ENCODE measurements around the gene TMEM14A.
"Not testable (repeated sequence)": the region's sequence is repeated elsewhere in the genome, so short reads cannot be mapped to it uniquely, and the experiment has no call there.

The TMEM14A gene

DNA sequence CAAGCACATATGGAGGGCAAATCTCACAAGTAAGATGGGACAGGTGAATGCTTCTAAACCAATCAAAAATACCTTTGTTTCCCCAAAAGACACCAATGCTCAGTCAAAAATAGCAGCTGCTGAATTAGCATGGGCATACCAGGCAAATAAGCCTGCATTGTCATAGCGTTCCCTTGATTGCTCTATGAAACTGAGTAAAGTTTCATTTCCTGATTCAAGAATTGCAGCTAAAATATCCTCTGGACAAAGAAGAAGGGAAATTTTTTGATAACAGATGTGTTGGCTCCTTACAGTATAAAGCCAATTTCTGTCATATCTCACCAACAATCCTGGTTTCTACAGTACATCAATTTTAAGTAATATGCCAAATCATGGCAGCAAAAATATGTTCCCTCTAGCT, 3.3 kb upstream of the TMEM14A start:
- peaks cover 29% of the 10 kb centered on the region for H3K4me1 Mint-ChIP-seq

DNA sequence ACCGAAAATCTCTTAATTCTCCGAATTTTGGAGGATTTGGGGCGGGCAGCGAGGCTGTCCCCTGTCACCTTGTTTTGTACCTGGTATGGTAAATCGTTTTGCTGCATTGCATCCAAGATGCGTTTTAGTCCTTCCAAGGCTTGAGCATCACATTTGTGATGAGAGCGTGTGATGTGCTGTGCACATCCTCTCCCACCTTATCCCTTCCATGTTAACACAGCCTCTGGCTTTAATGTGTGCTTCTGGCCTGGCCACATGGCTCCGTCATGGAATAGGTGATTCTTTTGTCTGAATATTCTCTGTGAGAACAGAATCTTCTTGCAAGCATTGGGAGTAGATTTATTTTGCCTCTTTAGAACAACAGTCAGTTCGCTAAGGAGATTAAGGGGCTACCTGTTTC, 763 bp downstream of the TMEM14A start:
- Mint-ChIP-seq H3K27me3 (no peaks in the 10 kb centered on the region), H3K9me3 (no peaks in the 10 kb centered on the region), H3K4me3 (peak overlapping the region; percentile 91 to 93), H3K4me1 (peaks cover 43% of the 10 kb centered on the region), H3K27ac (peak overlapping the region in 1 of 2 donors; percentile 60)
- DNase-seq: no peak
- no peak for ATAC-seq

More for the DNA sequence above, 3.3 kb upstream of the TMEM14A start:
- Mint-ChIP-seq H3K4me3 (no peak overlapping the region), H3K27me3 (no peaks in the 10 kb centered on the region), H3K27ac (no peak overlapping the region), H3K9me3 (no peaks in the 10 kb centered on the region)
- ATAC-seq (no peak), DNase-seq (no peak)

DNA sequence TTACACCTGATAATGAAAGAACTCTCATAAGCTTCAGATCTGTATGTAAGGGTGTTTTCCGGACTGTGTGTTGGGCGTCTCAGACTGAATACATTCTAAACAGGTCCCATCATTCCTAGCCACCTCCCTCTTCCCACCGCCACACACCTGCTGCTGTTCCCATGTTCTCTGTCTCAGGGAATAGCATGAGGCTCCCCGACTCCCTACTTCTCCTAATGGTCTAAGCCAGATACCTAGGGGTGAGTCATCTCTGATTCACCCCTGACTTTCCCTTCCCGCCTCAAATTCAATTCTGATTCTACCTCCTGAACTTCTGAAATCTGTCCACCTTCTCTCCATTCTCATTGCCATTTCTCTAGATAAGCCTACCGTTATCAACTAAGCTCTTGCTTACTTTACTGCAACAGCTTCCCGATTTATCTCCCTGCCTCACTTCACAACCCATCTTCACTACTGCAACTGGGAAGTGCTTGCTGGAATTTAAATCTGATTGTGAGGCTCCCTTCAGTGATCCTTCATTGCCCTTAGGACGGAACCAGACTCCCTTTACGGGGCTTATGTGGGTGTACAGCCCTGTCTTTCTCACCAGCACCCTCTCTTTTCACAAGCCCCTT, 1.6 kb downstream of the TMEM14A start:
- ATAC-seq (no peak), DNase-seq (no peak)
- Mint-ChIP-seq H3K9me3 (no peaks in the 10 kb centered on the region), H3K4me3 (no peak overlapping the region), H3K27me3 (no peaks in the 10 kb centered on the region), H3K27ac (no peak overlapping the region), H3K4me1 (peaks cover 43% of the 10 kb centered on the region)

DNA sequence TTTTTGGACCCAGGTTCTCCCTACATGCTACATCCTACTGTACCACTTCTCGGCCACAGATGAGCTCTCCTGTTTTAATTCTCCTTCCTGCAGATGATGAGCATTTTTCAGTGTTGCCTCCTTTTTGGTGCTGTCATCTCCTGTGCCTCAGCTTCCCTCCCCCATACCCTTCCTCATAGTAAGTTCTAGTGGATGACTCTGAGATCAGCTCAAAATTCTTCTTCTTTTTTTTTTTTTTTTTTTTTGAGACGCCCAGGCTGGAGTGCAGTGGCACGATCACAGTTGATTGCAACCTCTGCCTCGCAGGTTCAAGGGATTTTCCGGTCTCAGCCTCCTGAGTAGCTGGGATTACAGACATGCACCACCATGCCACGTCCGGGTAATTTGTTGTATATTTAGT, 3.8 kb downstream of the TMEM14A start:
- no peak overlapping the region for H3K4me3 Mint-ChIP-seq
- no peak overlapping the region for H3K27ac Mint-ChIP-seq
- H3K4me1 Mint-ChIP-seq: peaks cover 42% of the 10 kb centered on the region

DNA sequence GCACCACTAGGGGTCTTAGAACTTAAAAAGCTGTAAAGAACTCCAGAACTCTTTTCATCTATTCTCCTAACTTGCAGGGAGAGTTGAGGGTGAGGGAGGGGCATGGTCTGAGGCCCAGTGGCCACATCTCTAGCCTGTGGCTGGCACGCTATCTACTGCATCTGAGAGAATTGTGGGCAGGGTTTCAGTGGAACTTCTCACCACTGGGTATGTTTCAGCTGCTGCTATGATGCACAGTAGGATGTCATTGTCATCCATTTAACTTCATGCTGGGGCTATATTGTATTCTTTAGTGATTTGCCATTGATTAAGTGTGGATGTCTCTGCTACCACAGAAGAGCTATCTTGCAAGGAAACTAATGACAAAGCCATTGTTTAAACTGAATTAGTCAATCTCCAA, 4.5 kb downstream of the TMEM14A start:
- no peak overlapping the region for H3K4me3 Mint-ChIP-seq
- no peak for ATAC-seq
- no peaks in the 10 kb centered on the region for H3K27me3 Mint-ChIP-seq
- peaks cover 35% of the 10 kb centered on the region for H3K4me1 Mint-ChIP-seq
- H3K27ac Mint-ChIP-seq: peak overlapping the region in 1 of 2 donors; percentile 37
- no peak for DNase-seq
- no peaks in the 10 kb centered on the region for H3K9me3 Mint-ChIP-seq

More for the DNA sequence above, 3.8 kb downstream of the TMEM14A start:
- no peak for DNase-seq
- Mint-ChIP-seq H3K9me3 (no peaks in the 10 kb centered on the region), H3K27me3 (no peaks in the 10 kb centered on the region)
- ATAC-seq: no peak

DNA sequence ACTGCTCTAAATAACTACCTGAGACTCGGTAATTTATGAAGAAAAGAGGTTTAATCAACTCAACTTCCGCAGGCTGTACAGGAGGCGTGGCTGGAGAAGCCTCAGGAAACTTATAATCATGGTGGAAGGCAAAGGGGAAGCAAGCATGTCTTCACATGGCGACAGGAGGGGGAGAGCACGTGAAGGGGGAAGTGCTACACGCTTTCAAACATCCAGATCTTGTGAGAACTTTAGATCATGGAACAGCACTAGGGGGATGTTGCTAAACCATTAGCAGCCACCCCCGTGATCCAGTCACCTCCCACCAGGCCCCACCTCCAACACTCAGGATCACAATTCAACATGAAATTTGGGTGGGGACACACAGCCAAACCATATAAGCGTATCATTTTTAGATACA, 5.7 kb downstream of the TMEM14A start:
- H3K4me1 Mint-ChIP-seq: peaks cover 24% of the 10 kb centered on the region
- H3K4me3 Mint-ChIP-seq, H3K9me3 Mint-ChIP-seq, H3K27me3 Mint-ChIP-seq, ATAC-seq, DNase-seq, H3K27ac Mint-ChIP-seq: not testable (repeated sequence)

DNA sequence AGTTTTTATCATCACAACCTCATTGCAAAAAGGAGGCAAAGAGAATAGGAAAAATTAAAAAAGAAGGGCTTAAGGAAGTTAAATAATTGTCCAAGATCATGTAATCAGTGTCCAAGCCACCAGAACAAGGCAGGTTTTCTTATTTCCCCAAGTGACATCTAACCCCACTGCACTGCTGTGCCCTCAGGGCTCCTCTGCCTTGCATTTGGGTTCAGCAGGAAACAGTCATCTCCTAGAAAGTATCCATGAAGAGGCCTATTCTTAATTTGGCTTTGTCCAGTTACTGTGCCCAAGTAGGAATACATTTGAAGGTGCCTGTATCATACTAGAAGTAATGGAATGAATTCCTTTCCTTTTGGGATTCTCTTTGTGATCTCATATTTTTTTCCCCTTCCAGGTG, 10.5 kb downstream of the TMEM14A start:
- no peaks in the 10 kb centered on the region for H3K9me3 Mint-ChIP-seq
- no peaks in the 10 kb centered on the region for H3K27me3 Mint-ChIP-seq
- no peak for ATAC-seq
- H3K4me1 Mint-ChIP-seq: no peaks in the 10 kb centered on the region
- DNase-seq: no peak
- H3K27ac Mint-ChIP-seq: no peak overlapping the region
- no peak overlapping the region for H3K4me3 Mint-ChIP-seq

DNA sequence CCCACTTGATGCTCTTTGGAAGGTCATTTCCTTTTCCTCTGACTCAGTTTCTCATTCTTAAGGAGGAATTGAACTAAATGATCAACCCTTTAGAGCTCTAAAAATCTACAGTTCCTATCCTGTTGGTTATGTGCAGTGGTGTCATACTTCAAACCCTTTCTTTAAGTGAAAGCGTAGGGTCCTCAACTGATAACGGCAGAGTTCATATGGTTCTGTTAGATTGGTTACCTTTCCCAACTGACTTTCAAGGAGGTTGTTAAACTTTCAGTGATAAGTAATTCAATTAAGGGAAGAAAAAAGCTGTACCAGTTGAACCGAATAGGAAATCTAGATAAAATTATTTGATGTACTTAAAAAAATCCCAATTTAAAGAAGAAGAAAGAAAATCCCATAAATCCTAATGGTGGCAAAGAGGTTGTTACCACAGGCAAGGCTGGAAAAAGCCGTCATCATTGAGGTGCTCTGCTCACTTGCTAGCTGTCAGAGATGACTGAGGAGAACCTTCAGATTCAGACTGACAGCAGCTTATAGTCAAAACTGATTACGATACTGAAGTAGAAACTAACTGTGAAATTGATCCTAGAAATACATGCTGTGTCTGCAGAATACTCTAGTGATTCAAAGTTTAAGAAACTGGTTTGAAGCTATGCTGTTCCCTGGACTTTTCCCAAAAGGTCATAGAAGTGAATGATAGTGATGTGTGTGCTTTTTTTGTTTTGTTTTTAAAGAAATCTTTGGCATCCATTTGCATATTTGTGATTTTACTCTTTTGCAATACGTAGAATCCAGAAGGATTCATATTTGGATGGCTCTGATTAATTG, 16.2 kb downstream of the TMEM14A start:
- ATAC-seq (no peak), DNase-seq (no peak)
- Mint-ChIP-seq H3K4me1 (no peaks in the 10 kb centered on the region), H3K27ac (no peak overlapping the region), H3K27me3 (no peaks in the 10 kb centered on the region), H3K9me3 (no peaks in the 10 kb centered on the region), H3K4me3 (no peak overlapping the region)

DNA sequence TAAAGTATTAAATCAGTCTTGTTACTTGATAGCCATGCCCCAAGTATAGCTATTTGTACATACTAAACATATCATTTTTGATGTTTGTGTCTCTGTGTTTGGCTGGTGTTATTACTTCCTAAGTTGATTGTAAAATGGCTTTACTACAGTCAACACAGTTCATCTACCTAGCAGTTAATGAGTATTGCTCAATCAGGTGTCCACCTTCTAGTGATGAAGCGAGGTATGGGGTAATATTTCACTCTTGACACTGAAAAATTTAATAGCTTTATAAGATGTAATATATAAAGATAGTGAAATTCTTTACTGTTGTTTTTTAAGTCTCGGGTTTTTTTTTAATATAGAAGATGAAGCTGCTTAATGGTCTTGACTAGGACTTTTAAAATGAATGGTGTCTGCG, 18.9 kb downstream of the TMEM14A start:
- ATAC-seq: no peak
- Mint-ChIP-seq H3K27me3 (no peaks in the 10 kb centered on the region), H3K4me1 (no peaks in the 10 kb centered on the region), H3K9me3 (no peaks in the 10 kb centered on the region), H3K27ac (no peak overlapping the region), H3K4me3 (no peak overlapping the region)
- DNase-seq: no peak

DNA sequence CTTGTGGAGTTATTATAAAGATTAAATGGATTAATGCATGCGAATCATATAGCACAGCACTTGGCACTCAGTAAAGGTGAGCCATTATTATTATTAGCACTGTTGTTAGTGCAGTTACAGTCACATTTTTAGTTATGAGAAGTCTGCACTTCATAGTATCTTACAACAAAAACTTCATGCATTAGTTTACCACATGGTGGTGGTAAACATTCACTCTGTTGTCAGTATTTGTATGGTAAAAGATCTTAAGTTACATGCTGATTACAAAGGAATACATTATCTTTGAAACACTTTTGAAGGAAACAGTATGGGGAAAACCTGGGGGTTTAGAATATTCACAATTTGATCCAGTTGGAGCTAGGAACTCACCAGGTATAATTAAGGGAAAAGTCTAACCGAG, 20.8 kb downstream of the TMEM14A start:
- H3K9me3 Mint-ChIP-seq: no peaks in the 10 kb centered on the region
- no peaks in the 10 kb centered on the region for H3K27me3 Mint-ChIP-seq
- DNase-seq (no peak), ATAC-seq (no peak)
- H3K4me1 Mint-ChIP-seq: no peaks in the 10 kb centered on the region
- no peak overlapping the region for H3K27ac Mint-ChIP-seq
- H3K4me3 Mint-ChIP-seq: no peak overlapping the region

DNA sequence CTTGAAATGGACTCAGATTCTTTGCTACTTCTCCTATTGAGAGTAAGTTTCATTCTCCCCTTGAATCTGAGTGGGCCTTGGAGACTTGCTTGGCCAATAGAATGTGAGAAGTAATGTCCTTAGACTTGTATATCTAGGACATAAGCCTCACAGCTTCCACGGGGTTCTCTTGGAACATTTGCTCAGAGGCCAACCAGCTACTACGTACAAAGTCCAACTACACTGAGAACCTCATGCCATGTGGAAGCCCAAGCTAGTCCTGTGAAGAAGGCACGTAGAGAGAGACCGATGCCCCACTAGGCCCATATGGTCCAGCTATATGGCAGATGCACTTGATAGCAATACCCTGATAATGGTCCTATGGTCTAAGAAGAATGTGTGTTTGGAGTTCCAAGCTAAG, 22.9 kb downstream of the TMEM14A start:
- no peak overlapping the region for H3K4me3 Mint-ChIP-seq
- H3K9me3 Mint-ChIP-seq: no peaks in the 10 kb centered on the region
- H3K27ac Mint-ChIP-seq: no peak overlapping the region
- H3K27me3 Mint-ChIP-seq: no peaks in the 10 kb centered on the region
- no peaks in the 10 kb centered on the region for H3K4me1 Mint-ChIP-seq
- DNase-seq: no peak
- ATAC-seq: no peak

DNA sequence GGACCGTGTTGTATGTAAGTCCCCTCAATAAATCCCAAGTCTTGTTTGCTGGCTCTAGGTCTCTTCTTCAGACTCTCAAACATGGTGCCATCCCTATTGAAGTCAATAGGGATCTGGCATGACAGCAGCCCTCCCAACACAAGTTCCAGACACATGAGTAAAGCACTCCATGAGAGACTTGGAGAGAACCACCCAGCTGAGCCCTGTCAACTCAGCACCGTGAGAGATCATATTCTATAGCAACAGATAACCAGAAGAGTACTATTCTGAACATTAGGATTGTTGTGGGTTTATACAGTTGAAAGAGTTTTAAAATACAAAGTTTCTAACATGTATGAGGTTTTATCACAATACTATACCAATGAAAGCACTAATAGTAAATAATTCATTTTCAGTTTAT, 23.5 kb downstream of the TMEM14A start:
- Mint-ChIP-seq H3K27me3 (no peaks in the 10 kb centered on the region), H3K27ac (no peak overlapping the region), H3K4me1 (no peaks in the 10 kb centered on the region), H3K9me3 (no peaks in the 10 kb centered on the region), H3K4me3 (no peak overlapping the region)
- no peak for ATAC-seq
- DNase-seq: no peak

DNA sequence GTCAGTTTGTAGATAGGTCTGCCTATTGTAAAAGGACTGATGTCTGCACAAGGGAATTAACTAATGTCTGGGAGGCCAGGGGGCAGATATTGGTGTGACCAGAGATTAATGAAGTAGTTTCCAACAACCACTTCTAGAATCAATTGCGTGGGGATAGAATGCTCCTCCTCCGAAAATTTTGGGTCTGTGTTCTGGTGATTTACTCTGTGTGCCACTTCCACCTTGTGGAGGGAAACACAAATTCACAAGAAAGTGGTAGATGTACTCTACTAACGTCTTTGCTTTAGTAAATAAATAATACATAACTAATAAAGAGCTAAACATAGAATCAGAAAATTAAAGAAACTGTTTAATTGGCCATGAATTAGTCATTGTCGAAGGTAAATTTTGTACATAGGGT, 25.5 kb downstream of the TMEM14A start:
- no peaks in the 10 kb centered on the region for H3K27me3 Mint-ChIP-seq

DNA sequence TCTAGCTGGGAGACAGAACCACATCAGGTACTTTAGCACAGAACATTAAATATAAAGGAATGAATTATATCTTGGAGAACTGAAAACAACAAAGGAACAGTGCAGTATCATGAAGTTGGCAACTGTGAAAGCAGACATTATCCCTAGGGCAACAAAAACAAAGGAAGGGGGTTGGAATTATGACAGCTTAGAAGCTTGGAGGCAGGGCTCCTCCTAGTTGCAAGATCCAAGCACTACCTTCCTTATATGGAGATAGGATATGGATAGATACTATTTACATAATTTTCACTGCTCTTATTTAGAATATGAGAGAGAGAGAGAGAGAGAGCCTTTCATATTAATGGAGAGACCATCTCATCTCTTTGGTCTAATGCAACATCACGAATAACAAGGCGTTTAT, 27.0 kb downstream of the TMEM14A start:
- no peaks in the 10 kb centered on the region for H3K4me1 Mint-ChIP-seq
- H3K9me3 Mint-ChIP-seq: no peaks in the 10 kb centered on the region
- H3K27ac Mint-ChIP-seq: no peak overlapping the region
- ATAC-seq (no peak), DNase-seq (no peak)
- H3K4me3 Mint-ChIP-seq: no peak overlapping the region
- no peaks in the 10 kb centered on the region for H3K27me3 Mint-ChIP-seq

More for the DNA sequence above, 25.5 kb downstream of the TMEM14A start:
- H3K4me3 Mint-ChIP-seq: no peak overlapping the region
- DNase-seq: no peak
- no peak overlapping the region for H3K27ac Mint-ChIP-seq
- ATAC-seq: no peak
- no peaks in the 10 kb centered on the region for H3K9me3 Mint-ChIP-seq
- H3K4me1 Mint-ChIP-seq: no peaks in the 10 kb centered on the region

DNA sequence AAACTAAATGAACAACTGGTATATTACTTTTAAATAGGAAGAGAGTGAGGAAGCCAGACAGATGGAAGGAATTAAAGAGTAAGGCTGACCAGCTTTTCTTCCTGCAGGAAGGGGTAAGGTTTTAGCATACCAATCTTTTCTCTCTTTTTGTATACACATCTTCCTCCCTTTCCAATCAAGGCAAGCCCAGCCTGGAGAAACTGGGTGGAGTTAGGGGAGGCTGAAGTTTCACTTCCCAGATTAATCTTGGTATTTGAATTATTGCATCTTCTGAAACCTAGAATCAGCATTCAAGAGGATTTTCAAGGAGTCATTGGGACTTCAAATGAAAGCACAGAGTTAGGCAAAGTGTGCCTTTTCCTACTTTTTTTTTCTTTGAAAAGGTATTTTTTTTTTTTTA, 33.1 kb downstream of the TMEM14A start:
- Mint-ChIP-seq H3K27me3 (peaks cover 10% of the 10 kb centered on the region), H3K4me3 (no peak overlapping the region), H3K9me3 (no peaks in the 10 kb centered on the region), H3K4me1 (no peaks in the 10 kb centered on the region), H3K27ac (no peak overlapping the region)
- DNase-seq (no peak), ATAC-seq (no peak)

DNA sequence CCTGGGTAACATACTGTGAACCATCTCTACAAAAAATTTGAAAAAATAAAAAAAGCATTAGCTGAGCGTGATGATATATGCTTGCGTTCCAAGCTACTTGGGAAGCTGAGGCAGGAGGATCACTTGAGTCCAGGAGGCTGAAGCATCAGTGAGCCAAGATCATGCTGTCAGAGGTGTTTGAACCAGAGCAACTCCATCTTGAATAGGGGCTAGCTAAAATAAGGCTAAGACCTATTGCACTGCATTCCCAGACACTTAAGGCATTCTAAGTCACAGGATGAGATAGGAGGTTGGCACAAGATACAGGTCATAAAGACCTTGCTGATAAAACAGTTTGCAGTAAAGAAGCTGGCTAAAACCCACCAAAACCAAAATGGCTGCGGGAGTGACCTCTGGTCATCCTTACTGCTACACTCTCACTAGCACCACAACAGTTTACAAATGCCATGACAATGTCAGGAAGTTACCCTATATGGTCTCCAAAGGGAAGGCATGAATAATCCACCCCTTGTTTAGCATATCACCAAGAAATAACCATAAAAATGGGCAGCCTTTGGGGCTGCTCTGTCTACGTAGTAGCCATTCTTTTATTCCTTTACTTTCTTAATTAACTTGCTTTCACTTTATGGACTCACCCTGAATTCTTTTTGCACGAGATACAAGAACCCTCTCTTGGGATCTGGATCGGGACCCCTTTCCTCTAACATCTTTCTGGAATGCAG, 34.0 kb downstream of the TMEM14A start:
- H3K27ac Mint-ChIP-seq, H3K4me3 Mint-ChIP-seq, DNase-seq, ATAC-seq, H3K9me3 Mint-ChIP-seq, H3K4me1 Mint-ChIP-seq: not testable (repeated sequence)
- peaks cover 10% of the 10 kb centered on the region for H3K27me3 Mint-ChIP-seq

Measured in stimulated activated naive CD8-positive, alpha-beta T cell treated with anti-CD3 and anti-CD28 coated beads, Interleukin-15, amount 100 ng/mL, for 72 hours (primary cell).